ENCODE data around the gene TGM2. TPM values are rescaled to one million over a fixed set of nuclear protein-coding genes. Genes with fewer than 3 reads are reported as not detected.

The TGM2 gene
- total and polyA plus RNA-seq, 7 donors = 6.5 to 104 (median 20.7) TPM

DNA sequence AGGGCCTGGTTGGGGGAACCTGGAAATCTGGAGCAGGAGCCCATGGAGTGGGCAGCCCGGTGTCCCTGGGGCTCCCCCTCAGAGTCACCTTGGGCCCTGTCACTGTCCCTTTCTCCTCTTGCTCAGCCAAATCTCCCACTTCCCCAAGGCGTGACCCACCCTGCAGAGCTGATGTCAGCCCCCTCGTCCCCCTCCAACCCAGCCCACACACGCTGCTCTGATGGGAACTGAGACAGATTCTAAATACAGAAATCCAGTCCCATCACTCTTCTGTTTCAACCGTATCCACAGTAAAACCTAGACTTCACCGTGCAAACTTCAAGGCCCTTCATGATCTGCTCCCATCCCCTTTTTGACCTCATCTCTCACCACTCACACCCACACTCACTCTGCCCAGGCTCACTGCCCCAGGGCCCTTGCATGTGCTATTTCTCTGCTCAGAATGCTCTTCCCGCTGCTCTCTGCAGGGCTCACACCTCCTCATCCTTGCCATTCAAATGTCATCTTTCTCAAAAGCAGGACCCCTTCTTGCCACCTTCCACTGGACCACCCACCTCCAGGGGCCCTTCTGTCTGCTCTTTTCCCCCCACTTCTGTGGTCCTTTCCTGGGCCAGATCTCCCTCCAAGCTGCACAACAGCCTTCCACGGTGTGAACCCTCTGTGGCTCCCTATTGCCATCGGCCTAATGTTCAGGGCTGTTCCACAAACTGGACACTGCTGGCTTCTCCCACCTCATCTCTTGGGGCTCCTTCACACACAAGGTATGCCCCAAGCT, 16.6 kb downstream of the TGM2 start:
- Histone ChIP-seq H3K4me1 (peaks cover 0 to 45% (median 36%) of the 10 kb centered on the region in 4 donors), H3K27ac (peak overlapping the region in 1 of 4 donors; percentile 27), H3K36me3 (peaks cover 0 to 46% (median 28%) of the 10 kb centered on the region in 4 donors), H3K9me3 (no peaks in the 10 kb centered on the region), H3K4me3 (no peak overlapping the region), H3K27me3 (no peaks in the 10 kb centered on the region)
- WGBS, 2 donors = 91 to 92% methylated on average over 9 of the region's 9 CpGs
- no peak for TF ChIP-seq POLR2AphosphoS5 (IDR thresholded peaks at IDR 0.05)
- TF ChIP-seq, protein P1, sequence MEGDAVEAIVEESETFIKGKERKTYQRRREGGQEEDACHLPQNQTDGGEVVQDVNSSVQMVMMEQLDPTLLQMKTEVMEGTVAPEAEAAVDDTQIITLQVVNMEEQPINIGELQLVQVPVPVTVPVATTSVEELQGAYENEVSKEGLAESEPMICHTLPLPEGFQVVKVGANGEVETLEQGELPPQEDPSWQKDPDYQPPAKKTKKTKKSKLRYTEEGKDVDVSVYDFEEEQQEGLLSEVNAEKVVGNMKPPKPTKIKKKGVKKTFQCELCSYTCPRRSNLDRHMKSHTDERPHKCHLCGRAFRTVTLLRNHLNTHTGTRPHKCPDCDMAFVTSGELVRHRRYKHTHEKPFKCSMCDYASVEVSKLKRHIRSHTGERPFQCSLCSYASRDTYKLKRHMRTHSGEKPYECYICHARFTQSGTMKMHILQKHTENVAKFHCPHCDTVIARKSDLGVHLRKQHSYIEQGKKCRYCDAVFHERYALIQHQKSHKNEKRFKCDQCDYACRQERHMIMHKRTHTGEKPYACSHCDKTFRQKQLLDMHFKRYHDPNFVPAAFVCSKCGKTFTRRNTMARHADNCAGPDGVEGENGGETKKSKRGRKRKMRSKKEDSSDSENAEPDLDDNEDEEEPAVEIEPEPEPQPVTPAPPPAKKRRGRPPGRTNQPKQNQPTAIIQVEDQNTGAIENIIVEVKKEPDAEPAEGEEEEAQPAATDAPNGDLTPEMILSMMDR (IDR thresholded peaks at IDR 0.05) = no peak
- no peak for TF ChIP-seq EP300 (IDR thresholded peaks at IDR 0.05)
- no peak for TF ChIP-seq POLR2A (IDR thresholded peaks at IDR 0.05)
- DNase-seq = no peak
- intact Hi-C loops (cut with DNase I) = no loop called here

DNA sequence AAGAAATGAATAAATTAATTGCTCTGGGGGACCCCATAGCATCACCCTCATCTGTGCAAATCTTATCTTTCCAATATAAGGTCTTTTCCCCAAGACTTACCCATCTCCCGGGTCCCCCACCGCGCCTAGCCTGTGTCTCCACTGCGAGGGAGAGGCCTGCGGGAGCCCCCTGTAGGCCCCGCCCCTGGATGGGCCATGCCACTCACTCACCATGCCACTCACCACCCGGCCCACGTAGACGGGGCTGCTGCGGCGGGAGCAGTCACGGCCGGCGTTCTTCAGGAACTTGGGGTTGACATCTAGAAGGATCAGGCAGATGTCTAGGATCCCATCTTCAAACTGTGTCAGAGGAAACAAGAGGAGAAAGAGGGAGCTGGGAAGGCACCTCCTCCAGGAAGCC, 17.3 kb downstream of the TGM2 start:
- Histone ChIP-seq H3K4me3 (no peak overlapping the region), H3K4me1 (peaks cover 0 to 45% (median 38%) of the 10 kb centered on the region in 4 donors), H3K9me3 (no peaks in the 10 kb centered on the region), H3K36me3 (peaks cover 0 to 47% (median 28%) of the 10 kb centered on the region in 4 donors), H3K27me3 (no peaks in the 10 kb centered on the region), H3K27ac (peak overlapping the region in 1 of 4 donors; percentile 27)
- intact Hi-C loops (cut with DNase I) = no loop called here
- TF ChIP-seq, protein P1 (IDR thresholded peaks at IDR 0.05) = no peak
- TF ChIP-seq EP300 (IDR thresholded peaks at IDR 0.05) = no peak
- no peak for TF ChIP-seq POLR2AphosphoS5 (IDR thresholded peaks at IDR 0.05)
- WGBS, 2 donors = 92% methylated on average over 14 of the region's 14 CpGs
- no peak for DNase-seq

DNA sequence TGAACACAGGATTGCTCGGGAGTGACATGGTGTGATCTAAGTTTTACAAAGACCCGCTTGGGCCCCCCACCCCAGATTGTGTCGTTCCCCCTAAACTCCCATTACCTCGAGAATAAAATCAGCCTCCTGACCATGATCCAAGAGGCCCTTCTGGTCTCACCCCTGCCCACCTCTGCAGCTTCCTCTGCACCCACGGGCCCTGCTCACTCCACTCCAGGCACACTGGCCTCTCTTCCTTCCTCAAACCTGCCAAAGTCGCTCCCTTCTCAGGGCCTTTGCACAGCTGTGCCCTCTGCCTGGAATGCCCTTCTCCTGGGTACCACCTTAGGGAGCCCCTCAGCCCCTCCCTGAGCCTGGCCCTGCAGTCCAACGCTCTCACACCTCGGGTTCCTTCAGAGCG, 17.9 kb downstream of the TGM2 start:
- H3K27me3 ChIP-seq = no peaks in the 10 kb centered on the region
- peaks cover 0 to 50% (median 28%) of the 10 kb centered on the region in 4 donors for H3K36me3 ChIP-seq
- H3K9me3 ChIP-seq = no peaks in the 10 kb centered on the region
- H3K4me3 ChIP-seq = no peak overlapping the region
- 74 to 77% methylated on average over 9 of the region's 9 CpGs for WGBS, 2 donors
- TF ChIP-seq, protein P1 (IDR thresholded peaks at IDR 0.05) = no peak
- TF ChIP-seq POLR2A (IDR thresholded peaks at IDR 0.05) = no peak
- no peak for TF ChIP-seq EP300 (IDR thresholded peaks at IDR 0.05)
- no peak for TF ChIP-seq POLR2AphosphoS5 (IDR thresholded peaks at IDR 0.05)
- H3K27ac ChIP-seq = no peak overlapping the region
- intact Hi-C loops (cut with DNase I) = no loop called here
- H3K4me1 ChIP-seq = peaks cover 0 to 40% (median 33%) of the 10 kb centered on the region in 4 donors
- no peak for DNase-seq

DNA sequence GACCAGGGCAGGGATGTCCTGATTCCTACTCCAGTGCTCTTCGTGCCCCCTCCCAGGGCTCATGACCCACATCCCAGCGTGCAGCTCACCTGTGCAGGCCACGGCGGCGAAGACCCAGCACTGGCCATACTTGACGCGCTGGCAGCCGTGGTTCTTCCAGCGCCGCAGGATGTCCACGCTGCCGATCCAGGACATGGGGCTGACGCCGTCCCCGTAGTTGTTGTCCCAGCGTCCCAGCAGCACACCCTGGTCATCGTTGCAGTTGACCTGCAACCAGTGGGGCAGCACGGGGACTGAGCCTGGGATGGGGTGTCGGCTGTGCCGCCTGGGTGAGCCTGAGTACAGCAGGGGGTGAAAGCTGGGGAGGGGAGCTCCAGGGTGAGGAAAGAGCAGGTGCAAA, 18.4 kb downstream of the TGM2 start:
- 92% methylated on average over 20 of the region's 20 CpGs for WGBS, 2 donors
- Histone ChIP-seq H3K9me3 (no peaks in the 10 kb centered on the region), H3K27me3 (no peaks in the 10 kb centered on the region), H3K27ac (no peak overlapping the region), H3K4me1 (peaks cover 0 to 35% (median 28%) of the 10 kb centered on the region in 4 donors), H3K4me3 (no peak overlapping the region), H3K36me3 (peaks cover 0 to 52% (median 28%) of the 10 kb centered on the region in 4 donors)
- TF ChIP-seq POLR2AphosphoS5 (IDR thresholded peaks at IDR 0.05) (no peak), EP300 (IDR thresholded peaks at IDR 0.05) (no peak), POLR2A (IDR thresholded peaks at IDR 0.05) (no peak)
- TF ChIP-seq, protein P1 (IDR thresholded peaks at IDR 0.05) = no peak
- intact Hi-C loops (cut with DNase I) = no loop called here
- no peak for DNase-seq
